Limb (tissue), 2 donors: ENCODE measurements around the gene LMOD1.
"Not testable (repeated sequence)": the region's sequence is repeated elsewhere in the genome, so short reads cannot be mapped to it uniquely, and the experiment has no call there.

Experiments used
- DNase-seq, 2 donors: peaks; one replicate each; pipeline ENCODE4 v3.0.0-alpha.2; 2016; ENCODE audit errors: extremely low spot score in 2 of 2

The LMOD1 gene

GRCh38 chr1:201947697-201948008, 1.3 kb upstream of the LMOD1 start:
- no peak for DNase-seq

- DNase-seq: no peak
Observed at GRCh38 chr1:201945863-201946223, 505 bp downstream of the LMOD1 start.

- DNase-seq: no peak
Observed at GRCh38 chr1:201945157-201945556, 1.2 kb downstream of the LMOD1 start.

GRCh38 chr1:201944639-201945038, 1.7 kb downstream of the LMOD1 start:
- no peak for DNase-seq

GRCh38 chr1:201944002-201944401, 2.3 kb downstream of the LMOD1 start:
- no peak for DNase-seq

- DNase-seq: no peak
Observed at GRCh38 chr1:201942129-201942495, 4.2 kb downstream of the LMOD1 start.

GRCh38 chr1:201941420-201942128, 4.8 kb downstream of the LMOD1 start:
- peak in 1 of 2 donors; percentile 39 for DNase-seq

GRCh38 chr1:201940316-201940715, 6.0 kb downstream of the LMOD1 start:
- DNase-seq: not testable (repeated sequence)

GRCh38 chr1:201939574-201939973, 6.8 kb downstream of the LMOD1 start:
- DNase-seq: no peak

GRCh38 chr1:201939148-201939547, 7.2 kb downstream of the LMOD1 start:
- no peak for DNase-seq

- DNase-seq: no peak
Observed at GRCh38 chr1:201938440-201939035, 7.8 kb downstream of the LMOD1 start.

GRCh38 chr1:201937624-201938213, 8.6 kb downstream of the LMOD1 start:
- DNase-seq: no peak

GRCh38 chr1:201933840-201934430, 12.4 kb downstream of the LMOD1 start:
- no peak for DNase-seq

GRCh38 chr1:201930803-201931202, 15.5 kb downstream of the LMOD1 start:
- DNase-seq: no peak

- no peak for DNase-seq
Observed at GRCh38 chr1:201930137-201930536, 16.2 kb downstream of the LMOD1 start.

- no peak for DNase-seq
Observed at GRCh38 chr1:201928266-201928665, 18.1 kb downstream of the LMOD1 start.

- no peak for DNase-seq
Observed at GRCh38 chr1:201925981-201926645, 20.2 kb downstream of the LMOD1 start.

- DNase-seq: no peak
Observed at GRCh38 chr1:201925301-201925567, 21.1 kb downstream of the LMOD1 start.

- DNase-seq: no peak
Observed at GRCh38 chr1:201921952-201922558, 24.3 kb downstream of the LMOD1 start.

GRCh38 chr1:201918343-201918742, 28.0 kb downstream of the LMOD1 start:
- no peak for DNase-seq

- DNase-seq: no peak
Observed at GRCh38 chr1:201917362-201918033, 28.9 kb downstream of the LMOD1 start.
